Activated naive CD4-positive, alpha-beta T cell treated with anti-CD3 and anti-CD28 coated beads for 36 hours (primary cell): ENCODE results near the gene HEMGN. TPM values are rescaled to one million over a fixed set of nuclear protein-coding genes. Genes with fewer than 3 reads are reported as not detected.

Experiments
- CTCF ChIA-PET: fragments of 350-600 bp; sonication (Branson Sonifier 250); formaldehyde crosslinking; loops from one replicate; lab custom pipeline; 2021; ENCODE audit warnings: antibody characterized with exemption; lab: Charles Lee
- DNase-seq: peaks from one replicate; pipeline ENCODE4 v3.0.0-alpha.2; 2020
- H3K27ac Mint-ChIP-seq: one replicate; pipeline ENCODE4 v1.8.0; 2021; ENCODE audit warnings: mild to moderate bottlenecking, mixed read lengths
- H3K27me3 Mint-ChIP-seq: one replicate; pipeline ENCODE4 v1.8.0; 2021; ENCODE audit warnings: low read depth, mixed read lengths
- H3K36me3 Mint-ChIP-seq: one replicate; pipeline ENCODE4 v1.8.0; 2021; ENCODE audit warnings: low read depth, mixed read lengths
- H3K4me1 Mint-ChIP-seq: one replicate; pipeline ENCODE4 v1.8.0; 2021; ENCODE audit warnings: low read depth, mixed read lengths
- H3K4me3 Mint-ChIP-seq: one replicate; pipeline ENCODE4 v1.8.0; 2021; ENCODE audit warnings: mild to moderate bottlenecking, moderate library complexity, mixed read lengths
- H3K9me3 Mint-ChIP-seq: one replicate; pipeline ENCODE4 v1.8.0; 2021; ENCODE audit warnings: mixed read lengths
- intact Hi-C: fragments of 100-400 bp; cut with micrococcal nuclease; formaldehyde crosslinking; loops from one replicate; pipeline ENCODE4 v1.15.1; 2023
- total RNA-seq, 2 experiments: library from RNA; stranded (reverse); gene quantifications; one replicate each; pipeline ENCODE4 v1.2.3, GENCODE V29; 2021

HEMGN gene
- total RNA-seq, 2 experiments from 2014 or later: 1.8 to 1.9 TPM

- Mint-ChIP-seq H3K4me1 (peaks cover 19% of the 10 kb centered on the region), H3K27ac (no peak overlapping the region), H3K4me3 (no peak overlapping the region), H3K36me3 (no peaks in the 10 kb centered on the region), H3K27me3 (no peaks in the 10 kb centered on the region), H3K9me3 (no peaks in the 10 kb centered on the region)
- CTCF ChIA-PET: interaction anchor here (1.0 kb wide), 1 partner anchor 14 kb away, joined by 3 read pairs; no protein-coding TSS in a partner anchor
- intact Hi-C loops: no loop called here
- no peak for DNase-seq
These were observed 2.8 kb upstream of the HEMGN start for GRCh38 chr9:97940741-97941140.

- H3K36me3 Mint-ChIP-seq: no peaks in the 10 kb centered on the region
- intact Hi-C loops: no loop called here
- CTCF ChIA-PET: interaction anchor here (1.0 to 1.5 kb wide), 2 partner anchors 15 to 51 kb away, joined by 3 read pairs; no protein-coding TSS in a partner anchor
- H3K4me3 Mint-ChIP-seq: no peak overlapping the region
- no peaks in the 10 kb centered on the region for H3K9me3 Mint-ChIP-seq
- peaks cover 22% of the 10 kb centered on the region for H3K4me1 Mint-ChIP-seq
- no peaks in the 10 kb centered on the region for H3K27me3 Mint-ChIP-seq
- no peak overlapping the region for H3K27ac Mint-ChIP-seq
- DNase-seq: no peak
These were observed 2.3 kb upstream of the HEMGN start for GRCh38 chr9:97940233-97940632.

DNA sequence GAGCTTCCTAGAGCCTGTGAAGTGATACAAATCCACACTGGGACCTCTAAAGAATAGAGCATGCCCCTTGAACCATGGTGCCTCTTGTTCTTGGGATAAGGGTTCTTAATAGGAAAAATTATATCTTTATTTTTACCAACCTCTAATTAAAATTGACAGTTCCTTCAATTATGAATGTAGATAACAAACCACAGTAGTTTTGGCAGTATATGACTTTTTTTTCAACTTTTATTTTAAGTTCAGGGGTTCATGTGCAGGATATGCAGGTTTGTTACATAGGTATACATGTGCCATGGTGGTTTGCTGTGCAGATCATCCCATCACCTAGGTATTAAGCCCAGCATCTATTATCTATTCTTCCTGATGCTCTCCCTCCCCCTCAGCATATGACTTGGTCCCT, 974 bp downstream of the HEMGN start:
- no peaks in the 10 kb centered on the region for H3K36me3 Mint-ChIP-seq
- intact Hi-C loops: no loop called here
- no peaks in the 10 kb centered on the region for H3K9me3 Mint-ChIP-seq
- no peak overlapping the region for H3K27ac Mint-ChIP-seq
- CTCF ChIA-PET: interaction anchor here (1.7 to 5.5 kb wide), 2 partner anchors 14 to 18 kb away, joined by 10 to 37 read pairs; partner anchors contain the start of gene TRMO
- no peak for DNase-seq
- H3K4me1 Mint-ChIP-seq: peaks cover 45% of the 10 kb centered on the region
- no peaks in the 10 kb centered on the region for H3K27me3 Mint-ChIP-seq
- no peak overlapping the region for H3K4me3 Mint-ChIP-seq

GRCh38 chr9:97935276-97935675, 2.7 kb downstream of the HEMGN start:
- CTCF ChIA-PET: interaction anchor here (1.0 to 5.5 kb wide), 5 partner anchors 12 to 149 kb away, joined by 3 to 37 read pairs (median 3); partner anchors contain the start of gene TRMO
- intact Hi-C loops: no loop called here
- H3K36me3 Mint-ChIP-seq: no peaks in the 10 kb centered on the region
- no peaks in the 10 kb centered on the region for H3K9me3 Mint-ChIP-seq
- no peak overlapping the region for H3K27ac Mint-ChIP-seq
- DNase-seq: no peak
- H3K4me3 Mint-ChIP-seq: no peak overlapping the region
- H3K27me3 Mint-ChIP-seq: no peaks in the 10 kb centered on the region
- peaks cover 59% of the 10 kb centered on the region for H3K4me1 Mint-ChIP-seq

DNA sequence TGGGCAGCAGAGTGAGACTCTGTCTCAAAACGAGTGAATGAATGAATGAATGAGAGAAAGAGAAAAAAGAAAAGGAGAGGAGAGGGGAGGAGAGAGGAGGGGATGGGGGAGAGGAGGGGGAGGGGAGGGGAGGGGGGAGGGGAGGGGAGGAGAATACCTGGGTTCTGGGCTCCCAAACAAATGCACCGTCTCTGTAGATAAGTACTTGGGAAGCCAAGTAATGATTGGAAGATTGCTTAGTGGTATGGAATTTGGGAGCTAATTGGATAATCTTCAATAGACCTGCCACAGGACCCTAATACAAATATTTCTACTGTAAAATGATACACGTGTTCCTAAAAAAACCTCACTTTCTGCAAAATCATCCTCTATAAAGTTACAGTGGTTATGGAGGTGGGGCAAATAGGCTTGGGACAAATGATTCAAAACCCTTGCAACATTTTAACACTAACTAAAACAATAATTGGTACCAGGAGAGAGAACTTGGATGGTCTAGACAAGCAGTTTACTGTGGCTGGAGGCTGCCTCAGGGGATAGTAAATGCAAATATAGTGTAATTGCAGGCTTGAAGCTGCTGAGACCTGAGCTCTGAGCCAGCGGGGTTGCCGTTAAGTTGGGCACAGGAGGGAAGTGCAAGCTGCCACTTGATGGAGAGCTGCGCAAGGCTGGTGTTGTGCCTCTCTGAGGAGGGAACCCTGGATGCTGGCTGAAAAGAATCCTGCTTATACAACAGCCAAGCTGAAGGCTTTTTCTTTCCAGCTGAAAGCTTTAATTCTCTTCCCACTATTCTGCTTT, 3.5 kb downstream of the HEMGN start:
- H3K36me3 Mint-ChIP-seq: no peaks in the 10 kb centered on the region
- H3K9me3 Mint-ChIP-seq: no peaks in the 10 kb centered on the region
- DNase-seq: peak; percentile 19
- no peak overlapping the region for H3K4me3 Mint-ChIP-seq
- peaks cover 67% of the 10 kb centered on the region for H3K4me1 Mint-ChIP-seq
- intact Hi-C loops: no loop called here
- CTCF ChIA-PET: interaction anchor here (0.9 to 5.5 kb wide), 6 partner anchors 10 to 38 kb away, joined by 3 to 37 read pairs (median 4); partner anchors contain the start of gene TRMO
- H3K27ac Mint-ChIP-seq: no peak overlapping the region
- no peaks in the 10 kb centered on the region for H3K27me3 Mint-ChIP-seq

DNA sequence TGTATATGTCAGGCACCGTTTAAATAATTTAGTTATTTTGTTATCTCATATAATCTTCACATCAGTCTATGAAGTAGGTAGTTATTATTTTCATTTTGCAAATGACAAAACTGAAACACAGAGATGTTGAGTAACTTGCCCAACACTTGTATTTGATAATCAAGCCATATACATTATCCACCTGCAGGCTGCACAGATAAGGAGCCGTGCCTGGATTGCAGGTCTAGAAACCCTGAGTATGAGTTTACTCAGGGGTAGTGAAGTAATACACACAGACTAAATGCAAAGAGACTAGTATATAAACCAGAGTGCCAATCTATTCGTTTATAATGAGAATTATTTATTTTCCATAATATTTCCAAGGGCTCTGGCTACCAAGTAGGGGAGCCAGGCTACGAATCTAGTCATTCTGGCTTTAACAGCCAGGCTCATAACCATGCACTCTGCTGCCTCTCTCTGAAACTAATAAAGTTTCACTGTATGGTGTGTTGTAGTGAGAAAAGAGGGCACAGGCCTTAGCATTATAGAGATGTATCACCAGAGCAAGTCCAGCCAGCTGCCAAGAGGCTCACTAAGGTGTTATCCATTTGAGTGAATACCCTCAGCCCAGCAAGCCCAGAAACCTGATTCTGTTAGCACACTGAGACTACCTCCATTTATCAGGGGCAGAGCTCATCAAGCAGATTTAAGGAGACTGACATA, 4.5 kb downstream of the HEMGN start:
- H3K36me3 Mint-ChIP-seq: no peaks in the 10 kb centered on the region
- no peaks in the 10 kb centered on the region for H3K27me3 Mint-ChIP-seq
- DNase-seq: no peak
- H3K4me1 Mint-ChIP-seq: peaks cover 70% of the 10 kb centered on the region
- intact Hi-C loops: no loop called here
- CTCF ChIA-PET: interaction anchor here (0.9 to 1.0 kb wide), 2 partner anchors 9 to 12 kb away, joined by 3 to 4 read pairs; no protein-coding TSS in a partner anchor
- H3K4me3 Mint-ChIP-seq: no peak overlapping the region
- H3K27ac Mint-ChIP-seq: no peak overlapping the region
- H3K9me3 Mint-ChIP-seq: no peaks in the 10 kb centered on the region

DNA sequence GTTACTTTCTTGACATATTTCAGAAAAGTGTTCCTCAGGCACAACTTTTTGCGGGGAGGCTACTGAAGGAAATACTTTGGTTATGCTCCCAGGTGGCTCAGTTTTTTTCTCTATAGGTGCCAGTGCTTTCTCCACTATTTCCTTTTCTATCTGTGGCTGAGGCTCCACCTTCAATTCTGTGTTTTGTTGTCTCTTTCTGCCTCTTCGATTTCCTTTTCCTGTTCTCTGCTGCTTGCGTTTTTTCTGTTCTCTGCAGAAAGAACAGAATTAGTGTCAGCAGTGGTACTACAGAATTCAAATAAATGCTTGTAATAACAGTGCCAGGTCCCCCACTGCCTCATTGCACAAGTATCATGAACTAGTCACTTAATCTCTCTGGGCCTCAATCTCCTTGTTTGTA, 7.0 kb downstream of the HEMGN start:
- Mint-ChIP-seq H3K36me3 (no peaks in the 10 kb centered on the region), H3K27ac (peak overlapping the region; percentile 88), H3K9me3 (no peaks in the 10 kb centered on the region), H3K4me1 (peaks cover 59% of the 10 kb centered on the region), H3K4me3 (peak overlapping the region; percentile 59), H3K27me3 (no peaks in the 10 kb centered on the region)
- intact Hi-C loops: loop anchor here (1.0 to 2.0 kb wide), 2 partner anchors 7 to 52 kb away; partner anchors contain the start of genes ANP32B and HEMGN
- CTCF ChIA-PET: interaction anchor here (0.6 to 3.0 kb wide), 6 partner anchors 8 to 106 kb away, joined by 3 to 9 read pairs (median 5); partner anchors contain the start of gene TRMO
- peak; percentile 21 for DNase-seq

GRCh38 chr9:97928986-97929604, 8.9 kb downstream of the HEMGN start:
- H3K27me3 Mint-ChIP-seq: no peaks in the 10 kb centered on the region
- peak overlapping the region; percentile 73 for H3K27ac Mint-ChIP-seq
- H3K9me3 Mint-ChIP-seq: no peaks in the 10 kb centered on the region
- H3K36me3 Mint-ChIP-seq: no peaks in the 10 kb centered on the region
- H3K4me3 Mint-ChIP-seq: peak overlapping the region; percentile 56
- H3K4me1 Mint-ChIP-seq: peaks cover 47% of the 10 kb centered on the region
- CTCF ChIA-PET: interaction anchor here (0.9 to 3.0 kb wide), 7 partner anchors 13 to 116 kb away, joined by 3 to 9 read pairs (median 4); no protein-coding TSS in a partner anchor
- DNase-seq: no peak
- intact Hi-C loops: no loop called here

GRCh38 chr9:97925497-97926334, 12.3 kb downstream of the HEMGN start:
- Mint-ChIP-seq H3K4me3 (no peak overlapping the region), H3K27ac (no peak overlapping the region), H3K36me3 (peaks cover 9% of the 10 kb centered on the region), H3K9me3 (no peaks in the 10 kb centered on the region), H3K4me1 (peaks cover 37% of the 10 kb centered on the region), H3K27me3 (peaks cover 5% of the 10 kb centered on the region)
- no peak for DNase-seq
- intact Hi-C loops: no loop called here
- CTCF ChIA-PET: interaction anchor here (0.6 to 1.6 kb wide), 9 partner anchors 28 to 309 kb away, joined by 3 to 7 read pairs (median 4); no protein-coding TSS in a partner anchor

DNA sequence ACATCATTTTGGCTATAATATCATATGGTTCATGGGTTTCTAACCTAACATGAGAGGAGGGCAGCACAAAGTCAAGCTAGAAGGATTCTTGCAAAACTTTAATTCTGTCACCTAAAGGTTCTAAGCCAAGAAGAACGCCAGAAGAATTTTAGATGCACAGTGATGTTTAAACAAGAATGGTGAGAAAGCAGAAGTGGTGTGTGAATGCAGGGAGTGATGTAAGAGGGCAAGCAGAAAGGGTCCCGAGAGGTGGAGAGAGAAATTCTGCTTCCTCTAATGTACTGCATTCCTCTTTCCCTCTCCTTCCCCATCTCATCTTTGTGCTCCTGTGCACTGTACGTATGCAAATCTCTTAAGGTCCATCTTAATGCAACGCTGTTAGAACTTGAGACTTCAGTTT, 13.6 kb downstream of the HEMGN start:
- no peak overlapping the region for H3K4me3 Mint-ChIP-seq
- H3K27me3 Mint-ChIP-seq: peaks cover 5% of the 10 kb centered on the region
- intact Hi-C loops: no loop called here
- no peak for DNase-seq
- H3K27ac Mint-ChIP-seq: no peak overlapping the region
- CTCF ChIA-PET: interaction anchor here (0.7 to 8.1 kb wide), 31 partner anchors 8 to 335 kb away, joined by 3 to 114 read pairs (median 6); partner anchors contain the start of genes ANP32B, HEMGN and TBC1D2
- H3K9me3 Mint-ChIP-seq: no peaks in the 10 kb centered on the region
- peaks cover 37% of the 10 kb centered on the region for H3K4me1 Mint-ChIP-seq
- H3K36me3 Mint-ChIP-seq: peaks cover 9% of the 10 kb centered on the region

GRCh38 chr9:97923529-97924108, 14.4 kb downstream of the HEMGN start:
- Mint-ChIP-seq H3K36me3 (peaks cover 9% of the 10 kb centered on the region), H3K27ac (peak overlapping the region; percentile 97), H3K27me3 (peaks cover 5% of the 10 kb centered on the region), H3K4me1 (peaks cover 39% of the 10 kb centered on the region), H3K9me3 (no peaks in the 10 kb centered on the region), H3K4me3 (peak overlapping the region; percentile 86)
- CTCF ChIA-PET: interaction anchor here (0.6 to 8.1 kb wide), 41 partner anchors 8 to 877 kb away, joined by 3 to 114 read pairs (median 4); partner anchors contain the start of genes ANP32B, HEMGN, TBC1D2 and TRIM14
- peak; percentile 90 for DNase-seq
- intact Hi-C loops: loop anchor here (1.0 kb wide), 12 partner anchors 15 to 340 kb away; partner anchors contain the start of genes ANP32B, HEMGN and NANS
